Measurements from ENCODE around the gene CSNK1G1.

GRCh38 chr15:64361259-64361658, 5.3 kb upstream of the CSNK1G1 start:
- TF ChIP-seq, protein P1, sequence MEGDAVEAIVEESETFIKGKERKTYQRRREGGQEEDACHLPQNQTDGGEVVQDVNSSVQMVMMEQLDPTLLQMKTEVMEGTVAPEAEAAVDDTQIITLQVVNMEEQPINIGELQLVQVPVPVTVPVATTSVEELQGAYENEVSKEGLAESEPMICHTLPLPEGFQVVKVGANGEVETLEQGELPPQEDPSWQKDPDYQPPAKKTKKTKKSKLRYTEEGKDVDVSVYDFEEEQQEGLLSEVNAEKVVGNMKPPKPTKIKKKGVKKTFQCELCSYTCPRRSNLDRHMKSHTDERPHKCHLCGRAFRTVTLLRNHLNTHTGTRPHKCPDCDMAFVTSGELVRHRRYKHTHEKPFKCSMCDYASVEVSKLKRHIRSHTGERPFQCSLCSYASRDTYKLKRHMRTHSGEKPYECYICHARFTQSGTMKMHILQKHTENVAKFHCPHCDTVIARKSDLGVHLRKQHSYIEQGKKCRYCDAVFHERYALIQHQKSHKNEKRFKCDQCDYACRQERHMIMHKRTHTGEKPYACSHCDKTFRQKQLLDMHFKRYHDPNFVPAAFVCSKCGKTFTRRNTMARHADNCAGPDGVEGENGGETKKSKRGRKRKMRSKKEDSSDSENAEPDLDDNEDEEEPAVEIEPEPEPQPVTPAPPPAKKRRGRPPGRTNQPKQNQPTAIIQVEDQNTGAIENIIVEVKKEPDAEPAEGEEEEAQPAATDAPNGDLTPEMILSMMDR (IDR thresholded peaks at IDR 0.05; ENCODE audit: low read depth, low read length), result no peak
- no peak for TF ChIP-seq POLR2A (IDR thresholded peaks at IDR 0.05; ENCODE audit: extremely low read depth, insufficient read length)
- TF ChIP-seq MAX (IDR thresholded peaks at IDR 0.05; ENCODE audit: low read depth, low read length), result no peak
- no peak for TF ChIP-seq MYC (IDR thresholded peaks at IDR 0.05; ENCODE audit: low read depth, low read length)

All from NB4 (cell line).